GM06990 (cell line): ENCODE data around the gene AK1.
"Not testable (repeated sequence)": the region's sequence is repeated elsewhere in the genome, so short reads cannot be mapped to it uniquely, and the experiment has no call there.

Source experiments
- DNase-seq: peaks from one replicate; pipeline ENCODE4 v3.0.0-alpha.2; 2011; ENCODE audit not compliant: insufficient read length; ENCODE audit errors: extremely low read depth
- H3K27me3 ChIP-seq: replicated peaks from 2 replicates; pipeline ENCODE4 v1.6.0; 2011; ENCODE audit warnings: low read length; ENCODE audit not compliant: control insufficient read depth, insufficient read depth
- H3K36me3 ChIP-seq: 2 replicates; pipeline ENCODE4 v1.5.1; 2011; ENCODE audit warnings: low read length; ENCODE audit not compliant: control insufficient read depth, insufficient read depth
- H3K4me3 ChIP-seq: replicated peaks from 2 replicates; pipeline ENCODE4 v1.5.1; 2011; ENCODE audit warnings: low read depth, mild to moderate bottlenecking, control low read depth, low read length
- TF ChIP-seq, protein P1 (sequence below): IDR thresholded peaks from 2 replicates; pipeline ENCODE4 v1.5.1; 2011; ENCODE audit warnings: low read length, control low read depth, mild to moderate bottlenecking, inconsistent platforms; ENCODE audit not compliant: insufficient read depth, poor library complexity, severe bottlenecking

AK1 gene

DNA sequence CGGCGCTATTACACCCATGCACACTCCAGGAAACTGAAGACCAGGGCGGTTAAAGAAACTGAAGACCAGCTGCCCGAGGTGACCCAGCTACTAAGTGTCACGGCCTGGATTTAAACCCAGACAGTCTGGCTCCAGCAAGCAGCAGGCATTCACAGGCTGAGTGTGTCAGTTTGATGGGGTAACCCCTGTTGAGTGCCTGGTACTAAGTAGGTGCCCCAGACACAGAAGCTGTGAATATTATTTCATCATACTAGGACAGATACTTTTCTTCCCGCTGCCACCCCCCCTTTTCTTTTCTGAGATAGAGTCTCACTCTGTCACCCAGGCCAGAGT is 30.3 kb downstream of the AK1 start:
- TF ChIP-seq, protein P1, sequence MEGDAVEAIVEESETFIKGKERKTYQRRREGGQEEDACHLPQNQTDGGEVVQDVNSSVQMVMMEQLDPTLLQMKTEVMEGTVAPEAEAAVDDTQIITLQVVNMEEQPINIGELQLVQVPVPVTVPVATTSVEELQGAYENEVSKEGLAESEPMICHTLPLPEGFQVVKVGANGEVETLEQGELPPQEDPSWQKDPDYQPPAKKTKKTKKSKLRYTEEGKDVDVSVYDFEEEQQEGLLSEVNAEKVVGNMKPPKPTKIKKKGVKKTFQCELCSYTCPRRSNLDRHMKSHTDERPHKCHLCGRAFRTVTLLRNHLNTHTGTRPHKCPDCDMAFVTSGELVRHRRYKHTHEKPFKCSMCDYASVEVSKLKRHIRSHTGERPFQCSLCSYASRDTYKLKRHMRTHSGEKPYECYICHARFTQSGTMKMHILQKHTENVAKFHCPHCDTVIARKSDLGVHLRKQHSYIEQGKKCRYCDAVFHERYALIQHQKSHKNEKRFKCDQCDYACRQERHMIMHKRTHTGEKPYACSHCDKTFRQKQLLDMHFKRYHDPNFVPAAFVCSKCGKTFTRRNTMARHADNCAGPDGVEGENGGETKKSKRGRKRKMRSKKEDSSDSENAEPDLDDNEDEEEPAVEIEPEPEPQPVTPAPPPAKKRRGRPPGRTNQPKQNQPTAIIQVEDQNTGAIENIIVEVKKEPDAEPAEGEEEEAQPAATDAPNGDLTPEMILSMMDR: no peak
- DNase-seq: no peak
- H3K36me3 ChIP-seq: no peaks in the 10 kb centered on the region
- H3K4me3 ChIP-seq: no peak overlapping the region
- H3K27me3 ChIP-seq: no peaks in the 10 kb centered on the region

DNA sequence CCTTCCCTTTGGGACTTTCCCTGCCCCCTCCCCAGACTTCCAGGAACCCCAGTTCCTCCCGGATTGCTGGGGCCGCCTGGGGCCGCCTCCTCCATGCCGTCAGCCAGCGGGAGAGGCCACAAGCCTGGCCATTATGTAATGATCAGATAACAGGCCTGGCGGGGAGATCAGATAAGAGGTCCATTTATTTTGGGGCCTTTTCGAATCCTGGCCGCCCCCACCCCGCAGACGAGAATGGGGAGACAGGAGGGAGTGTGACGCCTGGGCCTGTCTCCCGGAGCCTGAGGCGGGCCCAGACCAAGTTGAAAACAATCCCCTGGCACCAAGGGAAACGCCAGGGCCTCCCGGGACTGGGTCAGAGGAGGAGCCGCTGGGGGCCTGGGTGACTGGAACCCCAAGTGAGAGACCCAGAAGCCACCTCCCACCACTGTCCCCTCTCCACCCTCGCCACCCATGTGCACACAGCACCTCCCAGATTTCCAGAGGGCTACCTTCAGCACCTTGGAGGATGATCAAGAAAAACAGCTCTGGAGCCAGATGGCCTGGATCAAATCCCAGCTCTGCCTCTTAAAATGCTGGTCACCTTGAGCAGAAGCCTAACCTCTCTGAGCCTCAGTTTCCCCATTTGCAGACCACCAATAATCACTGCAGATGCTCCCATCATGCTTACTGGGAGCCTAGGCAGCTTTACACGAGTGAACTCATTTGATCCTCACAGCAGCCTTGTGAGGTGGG is 30.9 kb downstream of the AK1 start:
- no peak for DNase-seq
- Histone ChIP-seq H3K4me3 (no peak overlapping the region), H3K27me3 (no peaks in the 10 kb centered on the region), H3K36me3 (no peaks in the 10 kb centered on the region)
- TF ChIP-seq, protein P1: no peak

DNA sequence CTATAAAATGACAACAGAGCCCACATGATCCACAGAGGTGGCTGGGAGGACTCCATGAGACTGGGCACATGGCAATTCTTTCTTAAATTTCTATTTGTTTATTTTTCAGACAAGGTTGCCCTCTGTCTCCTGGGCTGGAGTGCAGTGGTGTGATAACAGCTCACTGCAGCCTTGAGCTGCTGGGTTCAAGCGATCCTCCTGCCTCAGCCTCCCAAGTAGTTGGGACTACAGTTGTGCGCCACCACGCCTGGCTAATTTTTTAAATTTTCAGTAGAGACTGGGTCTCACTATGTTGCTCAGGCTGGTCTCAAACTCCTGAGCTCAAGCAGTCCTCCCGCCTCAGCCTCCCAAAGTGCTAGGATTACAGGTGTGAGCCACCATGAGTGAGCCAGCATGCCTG is 31.9 kb downstream of the AK1 start:
- H3K36me3 ChIP-seq, DNase-seq, H3K4me3 ChIP-seq, H3K27me3 ChIP-seq: not testable (repeated sequence)

DNA sequence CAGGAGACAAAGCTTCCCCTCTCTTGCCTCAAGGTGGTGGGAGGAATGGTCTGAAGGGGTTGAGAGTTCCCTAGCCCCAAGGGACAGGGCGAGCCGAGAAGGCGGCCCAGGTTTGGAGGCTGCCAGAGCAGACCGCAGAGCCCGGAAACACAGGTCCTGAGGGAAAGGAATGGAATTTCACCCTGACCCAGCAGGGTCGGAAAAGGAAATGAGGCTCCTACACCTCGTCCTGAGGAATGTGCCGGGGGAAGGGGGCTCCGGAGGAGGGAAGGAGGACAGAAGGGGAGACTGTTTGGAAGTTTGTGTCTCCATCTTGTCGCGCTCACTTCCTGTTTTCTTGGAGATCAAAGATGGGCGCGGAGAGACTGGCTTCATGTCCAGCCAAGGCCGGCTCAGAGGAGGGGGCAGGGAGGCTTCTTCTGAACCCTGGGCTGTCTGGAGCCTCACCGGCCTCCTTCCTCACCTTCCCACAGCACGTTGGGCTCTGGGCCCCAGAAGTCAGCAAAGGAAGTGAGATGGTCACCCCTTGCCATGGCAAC is 32.6 kb downstream of the AK1 start:
- no peaks in the 10 kb centered on the region for H3K36me3 ChIP-seq
- TF ChIP-seq, protein P1: no peak
- no peak overlapping the region for H3K4me3 ChIP-seq
- no peak for DNase-seq
- H3K27me3 ChIP-seq: no peaks in the 10 kb centered on the region

DNA sequence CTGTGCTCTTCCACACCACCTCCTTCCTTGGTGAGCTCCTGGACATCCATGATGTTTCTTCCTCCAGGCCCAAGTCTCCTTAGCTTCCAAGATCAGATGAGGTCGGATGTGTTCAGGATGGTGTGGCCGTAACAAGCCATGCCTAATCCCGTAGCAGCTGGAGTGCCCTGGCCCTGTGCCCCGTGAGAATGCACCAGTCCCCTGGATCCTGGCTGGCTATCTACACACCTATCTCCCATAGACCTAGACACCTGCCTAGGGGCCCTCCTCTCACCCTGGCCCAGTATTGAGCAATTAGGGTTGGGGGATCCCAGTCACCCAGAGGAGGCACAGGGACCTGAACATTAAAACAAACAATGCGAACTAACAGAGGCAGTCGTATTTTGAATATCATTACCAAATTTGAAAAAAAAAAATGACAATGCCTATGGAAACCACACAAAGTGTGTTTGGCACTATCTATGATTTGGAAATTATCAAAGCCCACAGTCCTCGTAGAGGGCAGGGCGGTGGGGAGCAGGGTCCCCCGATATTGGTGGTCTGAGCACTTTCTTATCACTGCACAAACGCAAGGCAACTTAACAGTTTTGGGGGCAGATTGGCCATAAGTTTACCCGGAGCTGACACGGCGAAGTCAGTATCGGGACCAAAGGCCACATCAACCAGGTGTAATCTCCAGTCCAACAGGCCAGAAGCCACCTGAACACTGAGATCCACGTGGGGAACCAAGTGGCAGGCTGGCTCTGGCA is 36.2 kb downstream of the AK1 start:
- Histone ChIP-seq H3K4me3 (no peak overlapping the region), H3K36me3 (no peaks in the 10 kb centered on the region), H3K27me3 (no peaks in the 10 kb centered on the region)
- TF ChIP-seq, protein P1: no peak
- DNase-seq: no peak

- TF ChIP-seq, protein P1: no peak
- no peak overlapping the region for H3K4me3 ChIP-seq
- no peaks in the 10 kb centered on the region for H3K27me3 ChIP-seq
- no peak for DNase-seq
- no peaks in the 10 kb centered on the region for H3K36me3 ChIP-seq
These were observed 38.9 kb downstream of the AK1 start for GRCh38 chr9:127838375-127839078.
